BLaER1 treated with 17β-estradiol and CSF1 and Interleukin-3, amounts not matched to agents 10 nM and 100 nM (cell line): Measurements from ENCODE around the gene SIGLEC14.

ENCODE experiments used
- H3K27ac ChIP-seq, 11 experiments: shearing (Covaris generic); formaldehyde crosslinking; 2 replicates each; pipeline ENCODE4 v1.8.1; 2022
- H3K27me3 ChIP-seq, 11 experiments: shearing (Covaris generic); formaldehyde crosslinking; 2 replicates each; pipeline ENCODE4 v1.8.1; 2022
- H3K36me3 ChIP-seq, 11 experiments: shearing (Covaris generic); formaldehyde crosslinking; 2 replicates each; pipeline ENCODE4 v1.8.1; 2022
- H3K4me1 ChIP-seq, 10 experiments: shearing (Covaris generic); formaldehyde crosslinking; 2 replicates each; pipeline ENCODE4 v1.8.1; 2022
- H3K4me2 ChIP-seq, 11 experiments: shearing (Covaris generic); formaldehyde crosslinking; 2 replicates each; pipeline ENCODE4 v1.8.1; 2022
- H3K4me3 ChIP-seq, 10 experiments: shearing (Covaris generic); formaldehyde crosslinking; 2 replicates each; pipeline ENCODE4 v1.8.1; 2022
- H3K9ac ChIP-seq, 11 experiments: shearing (Covaris generic); formaldehyde crosslinking; 2 replicates each; pipeline ENCODE4 v1.8.1; 2022
- H3K9me3 ChIP-seq, 11 experiments: shearing (Covaris generic); formaldehyde crosslinking; replicated peaks in 1 of 11; 2 replicates each; pipeline ENCODE4 v1.8.1; 2022
- H4K20me1 ChIP-seq, 11 experiments: shearing (Covaris generic); formaldehyde crosslinking; 2 replicates each; pipeline ENCODE4 v1.8.1; 2022
- Cebpa-rat ChIP-seq, 11 experiments: shearing (Covaris generic); IDR thresholded peaks; 2 replicates each; pipeline ENCODE4 v1.8.1; 2022

SIGLEC14 gene

DNA sequence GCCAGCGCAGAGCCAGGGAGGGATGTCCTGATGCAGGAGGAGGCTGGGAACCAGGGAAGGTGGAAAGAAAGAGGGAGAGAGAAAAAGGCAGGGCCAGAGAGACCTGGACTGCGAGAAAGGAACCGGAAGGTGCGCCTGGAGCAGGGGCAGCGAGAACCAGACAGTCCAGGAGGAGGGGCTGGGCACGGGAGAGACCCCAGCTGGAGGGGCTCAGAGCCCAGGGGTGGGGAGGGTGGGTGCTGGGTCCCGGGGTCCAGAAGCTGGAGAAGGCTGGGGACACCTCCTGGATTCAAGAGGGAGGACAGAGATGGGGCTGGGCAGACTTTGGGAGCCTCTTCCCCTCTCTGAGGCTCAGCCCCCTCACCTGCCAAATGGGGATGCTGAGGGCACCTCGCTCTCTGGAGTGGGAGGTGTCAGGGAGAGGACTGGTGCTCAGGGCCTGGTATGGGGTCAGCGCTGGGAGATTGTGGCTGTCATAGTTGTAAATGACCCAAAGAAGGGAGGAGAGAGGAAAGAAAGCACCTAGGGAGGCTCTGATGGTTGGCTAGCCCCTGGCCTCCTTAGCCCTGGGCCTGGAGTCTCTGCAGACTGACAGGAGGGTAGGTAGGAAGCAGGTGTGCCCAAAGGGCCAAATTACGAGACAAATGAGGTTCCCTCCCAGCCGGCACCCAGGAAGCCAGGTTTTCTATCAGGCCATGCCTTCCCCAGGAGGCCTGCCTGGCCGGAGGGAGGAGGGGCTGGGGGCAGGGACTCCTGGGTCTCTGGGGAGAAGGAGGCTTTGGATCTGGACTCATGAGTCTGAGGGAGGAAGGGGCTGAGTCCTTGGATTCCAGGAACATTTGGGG is 45.2 kb upstream of the SIGLEC14 start:
- TF ChIP-seq Cebpa-rat (IDR thresholded peaks at IDR 0.05) = no peak
- H3K9me3 ChIP-seq = no peaks in the 10 kb centered on the region
- H3K36me3 ChIP-seq = peaks cover 34 to 50% (median 47%) of the 10 kb centered on the region in 11 experiments
- H3K27me3 ChIP-seq = no peaks in the 10 kb centered on the region
- H3K4me3 ChIP-seq = peak overlapping the region in 9 of 10 experiments; percentile 77 to 96 (median 83); a peak in 18 of 20 replicates
- peaks cover 33 to 59% (median 42%) of the 10 kb centered on the region in 10 experiments for H3K4me1 ChIP-seq
- H3K27ac ChIP-seq = peak overlapping the region in 10 of 11 experiments; percentile 70 to 98 (median 81); a peak in 17 of 22 replicates
- H3K4me2 ChIP-seq = peak overlapping the region; percentile 89 to 99 (median 96)
- H4K20me1 ChIP-seq = peaks cover 13 to 61% (median 52%) of the 10 kb centered on the region in 11 experiments; a peak in 20 of 22 replicates
- peak overlapping the region; percentile 81 to 98 (median 85); a peak in 21 of 22 replicates for H3K9ac ChIP-seq

DNA sequence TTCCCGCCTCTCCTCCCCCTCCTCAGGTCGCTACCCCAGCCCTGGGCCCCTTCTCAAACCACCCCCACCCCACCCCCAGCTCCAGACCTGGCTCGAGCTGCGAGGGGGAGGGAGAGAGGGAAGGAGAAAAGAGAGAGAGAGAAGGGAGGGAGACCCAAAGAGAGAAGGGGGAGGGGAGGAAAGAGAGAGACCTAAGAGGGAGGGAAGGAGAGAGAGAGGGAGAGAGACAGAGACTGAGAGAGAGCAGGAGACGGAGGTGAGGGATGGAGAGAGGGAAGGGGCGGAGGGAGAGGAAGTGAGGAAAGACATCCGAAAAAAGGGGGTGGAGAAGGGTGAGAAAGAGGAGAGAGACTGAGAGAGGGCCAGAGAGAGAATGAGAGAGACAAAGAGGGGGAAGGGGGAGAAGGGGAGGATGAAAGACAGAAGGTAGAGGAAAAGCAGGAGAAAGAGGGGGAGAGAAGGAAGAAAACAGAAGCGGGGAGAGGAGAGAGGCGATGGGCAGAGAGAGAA is 44.5 kb upstream of the SIGLEC14 start:
- H3K27me3 ChIP-seq = no peaks in the 10 kb centered on the region
- H3K4me2 ChIP-seq = peak overlapping the region; percentile 89 to 99 (median 96)
- H3K9ac ChIP-seq = peak overlapping the region; percentile 81 to 98 (median 85)
- no peak for TF ChIP-seq Cebpa-rat (IDR thresholded peaks at IDR 0.05)
- peaks cover 13 to 54% (median 45%) of the 10 kb centered on the region in 11 experiments; a peak in 20 of 22 replicates for H4K20me1 ChIP-seq
- peaks cover 33 to 66% (median 42%) of the 10 kb centered on the region in 10 experiments for H3K4me1 ChIP-seq
- peaks cover 28 to 44% (median 40%) of the 10 kb centered on the region in 11 experiments for H3K36me3 ChIP-seq
- no peaks in the 10 kb centered on the region for H3K9me3 ChIP-seq
- H3K27ac ChIP-seq = peak overlapping the region; percentile 70 to 98 (median 81); a peak in 19 of 22 replicates
- peak overlapping the region; percentile 72 to 96 (median 81) for H3K4me3 ChIP-seq

DNA sequence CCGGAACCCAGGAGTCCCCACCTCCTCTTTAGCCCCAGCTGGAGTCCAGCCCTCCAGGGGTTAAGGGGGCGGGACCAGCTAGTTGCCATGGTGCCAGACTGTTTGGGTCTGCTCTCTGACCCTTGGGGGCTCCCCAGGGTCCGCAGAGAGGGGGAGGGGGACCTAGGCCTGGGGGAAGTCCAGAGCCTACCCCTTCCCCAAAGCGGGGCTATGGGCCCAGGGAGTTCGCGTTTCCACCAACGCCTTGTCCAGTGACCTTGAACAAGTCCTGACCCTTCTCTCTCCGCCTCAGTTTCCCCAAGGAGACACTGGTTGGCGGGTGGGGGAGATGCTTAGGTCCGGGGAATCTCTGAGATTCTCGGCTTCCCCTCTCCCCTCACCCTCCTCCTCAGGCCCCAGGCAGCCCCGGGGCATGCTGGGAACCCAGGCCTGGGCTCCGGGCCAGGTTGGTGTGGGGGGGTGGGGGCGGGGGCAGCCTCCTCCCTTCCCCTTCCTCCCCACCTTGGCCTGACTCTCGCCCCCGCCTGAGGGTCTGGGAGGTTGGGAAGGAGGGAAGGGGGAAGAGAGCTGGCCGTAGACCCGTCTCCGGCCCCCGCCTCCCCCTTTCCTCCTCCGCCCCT is 43.9 kb upstream of the SIGLEC14 start:
- peak overlapping the region; percentile 81 to 98 (median 85) for H3K9ac ChIP-seq

DNA sequence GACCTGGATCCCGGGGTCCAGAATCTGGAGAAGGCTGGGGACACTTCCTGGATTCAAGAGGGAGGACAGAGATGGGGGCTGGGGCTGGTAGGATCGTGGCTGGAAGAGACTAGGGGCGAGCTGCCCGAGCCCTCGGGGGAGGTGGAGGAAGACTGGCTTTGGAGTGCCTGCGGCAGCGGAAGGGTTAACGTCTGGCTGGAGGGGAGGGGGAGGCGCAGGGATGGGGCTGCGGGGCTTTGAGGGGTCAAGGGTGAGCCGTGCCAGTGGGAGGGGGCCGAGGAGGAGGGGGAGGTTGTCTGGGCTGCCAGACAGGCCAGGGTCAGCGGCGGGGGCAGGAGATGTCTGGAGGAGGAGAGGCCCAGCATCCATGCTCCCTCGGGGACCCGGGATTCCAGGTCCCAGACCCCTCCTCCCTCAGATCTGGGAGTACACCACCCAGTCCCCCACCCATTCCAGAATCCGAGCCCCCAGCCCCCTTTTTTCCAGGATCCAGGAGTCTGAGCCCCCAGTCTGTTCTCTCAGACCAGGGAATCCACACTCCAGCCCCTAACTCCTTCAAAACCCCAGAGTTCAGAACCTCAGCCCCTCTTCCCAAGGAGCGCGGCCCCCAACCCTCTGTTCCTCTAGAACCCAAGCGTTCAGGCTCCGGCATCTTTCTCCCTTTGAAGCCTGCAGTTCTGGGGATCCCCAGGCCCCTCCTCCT is 43.3 kb upstream of the SIGLEC14 start:
- H3K9ac ChIP-seq = peak overlapping the region; percentile 81 to 98 (median 85)
- H3K27me3 ChIP-seq = no peaks in the 10 kb centered on the region
- peak overlapping the region; percentile 89 to 99 (median 96) for H3K4me2 ChIP-seq
- peaks cover 13 to 42% (median 33%) of the 10 kb centered on the region in 11 experiments; a peak in 20 of 22 replicates for H4K20me1 ChIP-seq
- peak overlapping the region; percentile 72 to 96 (median 81) for H3K4me3 ChIP-seq
- peaks cover 33 to 65% (median 42%) of the 10 kb centered on the region in 10 experiments for H3K4me1 ChIP-seq
- peaks cover 16 to 31% (median 28%) of the 10 kb centered on the region in 11 experiments for H3K36me3 ChIP-seq
- H3K9me3 ChIP-seq = no peaks in the 10 kb centered on the region
- TF ChIP-seq Cebpa-rat (IDR thresholded peaks at IDR 0.05) = no peak
- H3K27ac ChIP-seq = peak overlapping the region; percentile 70 to 98 (median 81)

More for the DNA sequence above, 43.9 kb upstream of the SIGLEC14 start:
- no peaks in the 10 kb centered on the region for H3K27me3 ChIP-seq
- H3K4me3 ChIP-seq = peak overlapping the region; percentile 72 to 96 (median 81)
- H3K27ac ChIP-seq = peak overlapping the region; percentile 70 to 98 (median 81)
- H4K20me1 ChIP-seq = peaks cover 13 to 49% (median 39%) of the 10 kb centered on the region in 11 experiments; a peak in 20 of 22 replicates
- no peak for TF ChIP-seq Cebpa-rat (IDR thresholded peaks at IDR 0.05)
- peak overlapping the region; percentile 89 to 99 (median 96) for H3K4me2 ChIP-seq
- peaks cover 33 to 68% (median 42%) of the 10 kb centered on the region in 10 experiments for H3K4me1 ChIP-seq
- no peaks in the 10 kb centered on the region for H3K9me3 ChIP-seq
- H3K36me3 ChIP-seq = peaks cover 23 to 38% (median 35%) of the 10 kb centered on the region in 11 experiments

DNA sequence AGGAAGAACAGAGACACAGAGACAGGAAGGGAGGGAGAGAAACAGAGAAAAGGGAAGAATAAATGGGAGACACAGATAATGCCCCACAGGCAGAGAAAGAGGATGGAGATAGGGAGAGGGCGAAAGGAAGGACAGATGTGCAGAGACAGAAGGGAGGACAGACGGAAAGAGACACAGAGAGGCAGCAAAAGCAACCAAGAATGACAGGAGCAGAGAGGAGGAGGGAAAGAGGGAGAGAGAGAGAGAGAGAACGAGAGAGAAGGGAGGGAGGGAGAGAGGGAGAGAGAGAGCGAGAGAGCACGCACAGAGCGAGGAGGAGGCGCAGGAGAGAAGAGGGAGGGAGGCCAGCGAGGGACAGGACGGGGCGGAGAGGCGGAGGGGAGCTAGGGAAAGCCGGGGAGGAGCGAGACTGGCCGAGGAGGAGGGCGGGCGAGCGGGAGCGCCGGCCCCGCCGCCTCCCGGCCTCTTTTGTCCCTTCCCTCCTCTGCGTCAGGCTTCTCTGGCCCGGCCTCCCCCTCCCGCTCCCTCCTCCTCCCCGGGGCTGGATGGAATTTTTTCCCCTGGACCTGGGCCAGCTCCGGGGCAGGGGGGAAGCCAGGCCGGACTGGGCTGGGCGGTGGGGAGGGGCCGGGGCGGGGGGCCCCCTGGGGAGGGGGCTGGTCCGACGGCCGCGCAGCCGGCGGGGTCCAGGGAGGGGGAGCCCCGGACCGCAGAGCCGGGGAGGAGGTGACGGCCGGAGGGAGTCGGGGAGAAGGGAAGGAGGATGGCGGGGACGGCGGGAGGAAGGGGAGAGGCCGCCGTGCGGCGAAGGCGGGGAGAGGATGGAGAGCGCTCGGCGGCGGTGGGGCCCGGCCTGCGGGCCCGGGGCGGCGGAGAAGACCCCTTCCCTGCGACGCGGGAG is 42.3 kb upstream of the SIGLEC14 start:
- Histone ChIP-seq H3K9me3 (no peaks in the 10 kb centered on the region), H3K27me3 (no peaks in the 10 kb centered on the region), H3K4me1 (peaks cover 33 to 56% (median 42%) of the 10 kb centered on the region in 10 experiments), H4K20me1 (peaks cover 13 to 32% (median 23%) of the 10 kb centered on the region in 11 experiments; a peak in 20 of 22 replicates), H3K4me3 (peak overlapping the region; percentile 72 to 96 (median 81)), H3K4me2 (peak overlapping the region; percentile 85 to 99 (median 94)), H3K9ac (peak overlapping the region; percentile 81 to 98 (median 85)), H3K27ac (peak overlapping the region; percentile 70 to 98 (median 81)), H3K36me3 (peaks cover 9 to 22% (median 18%) of the 10 kb centered on the region in 11 experiments; a peak in 18 of 22 replicates)
- no peak for TF ChIP-seq Cebpa-rat (IDR thresholded peaks at IDR 0.05)

DNA sequence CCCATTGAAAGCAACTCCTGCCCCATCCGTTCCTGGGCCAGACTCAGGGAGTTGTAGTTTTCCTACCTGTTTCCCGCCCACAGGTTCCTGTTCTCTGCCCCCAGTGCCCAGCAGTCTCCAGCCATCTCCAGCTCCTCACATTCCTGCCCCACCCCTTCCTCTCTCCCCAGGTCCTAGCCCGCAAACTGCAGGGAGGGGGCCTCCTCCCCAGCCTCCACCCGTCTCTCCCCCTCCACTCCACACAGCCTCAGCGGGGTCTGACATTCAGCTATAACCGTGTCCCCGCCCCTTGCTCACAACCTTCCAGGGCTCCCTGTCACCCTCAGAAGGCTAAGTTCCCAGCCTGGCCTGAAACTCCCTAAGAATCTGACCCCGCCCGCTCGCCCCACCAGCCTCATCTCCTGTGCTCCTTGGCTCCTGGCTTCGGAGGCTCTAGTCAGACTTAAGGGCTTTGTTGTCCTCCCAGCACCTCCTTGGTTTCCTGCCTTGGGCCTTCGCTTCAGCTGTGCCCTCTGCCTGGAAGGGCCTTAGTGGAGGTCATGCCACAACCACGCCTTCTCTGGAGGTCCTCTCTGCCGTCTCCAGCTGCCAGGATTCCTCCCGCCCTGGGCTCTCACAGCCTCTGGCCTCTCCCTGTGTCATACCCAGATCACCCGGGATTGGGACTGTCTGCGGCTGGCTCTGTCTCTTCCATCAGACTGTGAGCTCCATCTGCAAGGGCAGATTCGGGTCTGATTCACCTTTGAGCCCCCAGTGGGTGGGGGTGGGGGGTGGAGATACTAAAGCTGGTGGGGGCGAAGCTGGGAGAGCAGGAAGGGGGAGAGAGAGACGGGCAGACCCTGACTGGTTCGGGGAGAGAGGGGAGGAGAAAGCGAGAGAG is 41.4 kb upstream of the SIGLEC14 start:
- Histone ChIP-seq H3K4me1 (peaks cover 33 to 48% (median 39%) of the 10 kb centered on the region in 10 experiments), H4K20me1 (peaks cover 8 to 23% (median 14%) of the 10 kb centered on the region in 11 experiments; a peak in 20 of 22 replicates), H3K9ac (peak overlapping the region; percentile 73 to 98 (median 84)), H3K9me3 (no peaks in the 10 kb centered on the region), H3K4me2 (peak overlapping the region; percentile 75 to 99 (median 92)), H3K4me3 (peak overlapping the region; percentile 72 to 96 (median 81)), H3K27ac (peak overlapping the region; percentile 39 to 98 (median 80)), H3K27me3 (no peaks in the 10 kb centered on the region), H3K36me3 (peaks cover 0 to 13% (median 9%) of the 10 kb centered on the region in 11 experiments; a peak in 17 of 22 replicates)
- TF ChIP-seq Cebpa-rat (IDR thresholded peaks at IDR 0.05) = no peak

DNA sequence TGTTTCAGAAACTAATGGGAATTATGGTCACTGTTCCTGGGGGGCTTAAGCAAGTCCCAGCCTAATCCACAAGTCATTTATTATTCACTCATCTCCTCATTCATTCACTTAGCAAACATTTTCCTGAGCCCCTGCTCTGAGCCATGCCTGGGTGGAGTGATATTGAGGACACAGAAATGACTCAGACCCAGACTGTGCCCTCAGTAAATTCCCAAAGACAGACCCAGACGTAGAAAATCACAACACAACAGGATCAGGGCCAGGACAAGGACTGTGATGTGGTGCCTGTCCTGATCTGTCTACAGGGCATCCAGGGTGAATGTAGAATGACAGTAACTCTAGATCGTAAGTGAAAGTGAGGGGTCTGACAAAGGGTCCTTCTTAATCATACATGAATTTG is 39.5 kb upstream of the SIGLEC14 start:
- Histone ChIP-seq H4K20me1 (peaks cover 0 to 5% (median 0%) of the 10 kb centered on the region in 11 experiments; a peak in 6 of 22 replicates), H3K4me2 (peak overlapping the region in 2 of 11 experiments; percentile 40 to 85; a peak in 3 of 22 replicates), H3K4me3 (no peak overlapping the region), H3K27ac (no peak overlapping the region), H3K9ac (no peak overlapping the region), H3K36me3 (no peaks in the 10 kb centered on the region), H3K27me3 (no peaks in the 10 kb centered on the region), H3K4me1 (peaks cover 20 to 33% (median 27%) of the 10 kb centered on the region in 10 experiments), H3K9me3 (peaks cover 0 to 4% (median 0%) of the 10 kb centered on the region in 11 experiments; a peak in 3 of 22 replicates)
- no peak for TF ChIP-seq Cebpa-rat (IDR thresholded peaks at IDR 0.05)
